ENCODE results near the gene SLC35F1. TPM values are rescaled to one million over a fixed set of nuclear protein-coding genes. Genes with fewer than 3 reads are reported as not detected.

Gene SLC35F1
- total and polyA plus RNA-seq, 4 donors = 27.8 to 68.7 (median 61.5) TPM

DNA sequence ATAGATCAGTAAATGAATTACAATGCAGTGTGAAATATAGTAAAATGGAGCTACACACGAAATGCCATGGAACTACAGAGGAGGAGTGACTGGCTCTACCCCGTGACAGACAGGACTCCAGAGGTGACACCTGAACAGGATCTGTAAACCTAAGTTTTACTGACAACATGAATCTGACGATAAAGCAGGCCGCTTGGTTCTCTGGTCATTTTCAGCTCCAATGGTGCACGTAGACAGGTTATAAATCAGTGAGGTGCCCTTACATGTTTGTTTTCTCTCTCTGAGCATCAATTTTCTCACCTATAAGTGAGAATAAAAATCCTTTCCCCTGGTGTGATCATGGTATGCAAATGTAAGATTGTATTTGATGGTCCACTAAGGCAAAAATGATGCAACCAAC lies 339.3 kb downstream of the SLC35F1 start:
- Histone ChIP-seq H3K9me3 (ENCODE audit: control insufficient read depth, insufficient read depth, low read length) (peaks cover 3% of the 10 kb centered on the region), H3K27me3 (ENCODE audit: control insufficient read depth, insufficient read depth, low read length) (no peaks in the 10 kb centered on the region), H3K27ac (ENCODE audit: low read depth, low read length) (no peak overlapping the region), H3K4me1 (ENCODE audit: control insufficient read depth, insufficient read depth, low read length) (no peaks in the 10 kb centered on the region), H3K36me3 (ENCODE audit: control insufficient read depth, insufficient read depth, low read length) (no peaks in the 10 kb centered on the region), H3K4me3 (ENCODE audit: low read depth, low read length) (no peak overlapping the region)
- 95% methylated on average over 2 of the region's 5 CpGs for WGBS (ENCODE audit: insufficient coverage)
- DNase-seq (ENCODE audit: low read depth in 4 of 6, low spot score in 6 of 6) = no peak

DNA sequence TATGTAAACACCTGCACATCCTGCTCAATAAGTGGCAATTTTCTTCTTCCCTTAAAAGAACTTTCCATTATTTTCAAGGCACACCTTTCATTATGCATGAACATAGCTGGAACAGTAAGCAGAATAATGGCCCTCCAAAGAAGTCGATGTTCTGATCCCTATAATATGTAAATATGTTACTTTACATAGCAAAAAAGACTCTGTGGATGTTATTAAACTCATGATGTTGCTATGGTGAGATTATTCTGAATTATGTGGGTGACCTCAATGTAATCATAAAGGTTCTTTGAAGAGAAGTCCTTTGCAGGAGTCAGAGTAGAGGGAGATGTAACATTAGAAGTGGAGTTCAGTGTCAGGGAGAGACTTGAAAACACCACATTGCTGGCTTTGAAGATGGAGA lies 341.1 kb downstream of the SLC35F1 start:
- no peaks in the 10 kb centered on the region for H3K36me3 ChIP-seq (ENCODE audit: control insufficient read depth, insufficient read depth, low read length)
- H3K9me3 ChIP-seq (ENCODE audit: control insufficient read depth, insufficient read depth, low read length) = peaks cover 3% of the 10 kb centered on the region
- H3K27ac ChIP-seq (ENCODE audit: low read depth, low read length) = no peak overlapping the region
- H3K27me3 ChIP-seq (ENCODE audit: control insufficient read depth, insufficient read depth, low read length) = no peaks in the 10 kb centered on the region
- no peak overlapping the region for H3K4me3 ChIP-seq (ENCODE audit: low read depth, low read length)
- no peaks in the 10 kb centered on the region for H3K4me1 ChIP-seq (ENCODE audit: control insufficient read depth, insufficient read depth, low read length)
- DNase-seq (ENCODE audit: low read depth in 4 of 6, low spot score in 6 of 6) = no peak
- WGBS (ENCODE audit: insufficient coverage) = no CpG with 5 or more reads among the region's 1 CpG

DNA sequence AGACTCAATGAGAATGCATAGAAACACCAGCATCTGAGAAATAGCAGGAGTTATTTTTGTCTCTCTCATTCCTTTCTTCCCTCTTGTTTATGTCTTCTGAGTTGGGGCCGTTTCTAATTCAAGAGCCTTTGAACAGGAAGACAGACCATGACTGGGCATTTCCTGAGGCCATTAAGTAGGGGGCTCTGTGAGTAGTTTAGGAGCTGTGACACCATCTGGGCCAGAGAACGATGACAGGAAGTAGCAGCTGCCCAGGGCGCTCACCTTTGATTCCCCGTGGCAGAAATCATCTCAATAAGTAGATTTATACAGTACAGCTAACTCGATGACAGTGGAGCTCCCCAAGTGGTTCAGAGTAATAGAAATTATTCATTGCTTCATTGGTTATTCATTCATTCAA lies 342.6 kb downstream of the SLC35F1 start:
- peaks cover 3% of the 10 kb centered on the region for H3K9me3 ChIP-seq (ENCODE audit: control insufficient read depth, insufficient read depth, low read length)
- H3K36me3 ChIP-seq (ENCODE audit: control insufficient read depth, insufficient read depth, low read length) = no peaks in the 10 kb centered on the region
- no peak overlapping the region for H3K4me3 ChIP-seq (ENCODE audit: low read depth, low read length)
- DNase-seq (ENCODE audit: low read depth in 4 of 6, low spot score in 6 of 6) = no peak
- H3K27me3 ChIP-seq (ENCODE audit: control insufficient read depth, insufficient read depth, low read length) = no peaks in the 10 kb centered on the region
- H3K27ac ChIP-seq (ENCODE audit: low read depth, low read length) = no peak overlapping the region
- 50% methylated on average over 1 of the region's 5 CpGs for WGBS (ENCODE audit: insufficient coverage)
- H3K4me1 ChIP-seq (ENCODE audit: control insufficient read depth, insufficient read depth, low read length) = no peaks in the 10 kb centered on the region

DNA sequence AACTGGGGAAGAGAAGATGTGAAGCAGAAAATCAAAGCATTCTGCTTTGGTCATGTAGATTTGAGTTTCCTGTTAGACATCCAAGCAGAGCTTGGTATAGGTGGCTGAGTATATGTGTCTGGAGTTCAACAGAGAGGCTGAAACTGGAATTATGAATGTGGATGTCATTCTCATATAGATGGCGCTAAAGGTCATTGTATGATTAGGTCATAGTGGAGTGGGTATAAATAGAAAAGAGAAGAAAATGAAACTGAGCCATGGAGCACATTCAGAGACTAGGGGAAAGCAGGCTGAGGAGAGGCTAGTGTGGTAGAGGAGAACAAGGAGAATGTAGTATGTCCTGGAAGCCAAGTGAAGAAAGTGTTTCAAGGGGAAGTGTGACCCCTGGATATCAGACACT lies 345.4 kb downstream of the SLC35F1 start:
- no peaks in the 10 kb centered on the region for H3K36me3 ChIP-seq (ENCODE audit: control insufficient read depth, insufficient read depth, low read length)
- peaks cover 3% of the 10 kb centered on the region for H3K9me3 ChIP-seq (ENCODE audit: control insufficient read depth, insufficient read depth, low read length)
- no peak overlapping the region for H3K27ac ChIP-seq (ENCODE audit: low read depth, low read length)
- no peak overlapping the region for H3K4me3 ChIP-seq (ENCODE audit: low read depth, low read length)
- no peaks in the 10 kb centered on the region for H3K4me1 ChIP-seq (ENCODE audit: control insufficient read depth, insufficient read depth, low read length)
- WGBS (ENCODE audit: insufficient coverage) = 100% methylated on average over 1 of the region's 1 CpG
- H3K27me3 ChIP-seq (ENCODE audit: control insufficient read depth, insufficient read depth, low read length) = no peaks in the 10 kb centered on the region
- no peak for DNase-seq (ENCODE audit: low read depth in 4 of 6, low spot score in 6 of 6)

DNA sequence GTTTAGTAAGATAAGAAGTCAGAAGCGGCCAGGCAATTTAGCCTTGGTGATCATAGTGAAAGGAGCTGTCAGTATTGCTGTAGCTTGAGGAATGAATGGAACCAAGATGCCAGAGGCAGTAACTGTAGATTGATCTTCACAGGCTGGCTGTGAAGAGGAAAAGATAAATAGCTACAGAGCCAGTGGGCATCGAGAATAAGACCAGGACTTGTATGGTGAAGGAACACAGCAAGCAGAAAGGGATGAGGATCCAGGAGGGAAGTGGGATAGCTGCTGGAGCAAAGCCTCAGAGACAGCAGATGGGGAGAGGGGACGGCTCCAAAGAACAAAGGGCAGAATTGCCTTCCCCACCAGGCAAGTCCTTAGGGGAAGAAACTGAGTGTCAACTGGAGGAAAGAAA lies 346.7 kb downstream of the SLC35F1 start:
- no peaks in the 10 kb centered on the region for H3K9me3 ChIP-seq (ENCODE audit: control insufficient read depth, insufficient read depth, low read length)
- H3K4me1 ChIP-seq (ENCODE audit: control insufficient read depth, insufficient read depth, low read length) = no peaks in the 10 kb centered on the region
- H3K27me3 ChIP-seq (ENCODE audit: control insufficient read depth, insufficient read depth, low read length) = no peaks in the 10 kb centered on the region
- no peaks in the 10 kb centered on the region for H3K36me3 ChIP-seq (ENCODE audit: control insufficient read depth, insufficient read depth, low read length)
- 27% methylated on average over 3 of the region's 3 CpGs for WGBS (ENCODE audit: insufficient coverage)
- no peak overlapping the region for H3K27ac ChIP-seq (ENCODE audit: low read depth, low read length)
- peak in 2 of 6 donors; percentile 15 to 36 for DNase-seq (ENCODE audit: low read depth in 4 of 6, low spot score in 6 of 6)
- no peak overlapping the region for H3K4me3 ChIP-seq (ENCODE audit: low read depth, low read length)

DNA sequence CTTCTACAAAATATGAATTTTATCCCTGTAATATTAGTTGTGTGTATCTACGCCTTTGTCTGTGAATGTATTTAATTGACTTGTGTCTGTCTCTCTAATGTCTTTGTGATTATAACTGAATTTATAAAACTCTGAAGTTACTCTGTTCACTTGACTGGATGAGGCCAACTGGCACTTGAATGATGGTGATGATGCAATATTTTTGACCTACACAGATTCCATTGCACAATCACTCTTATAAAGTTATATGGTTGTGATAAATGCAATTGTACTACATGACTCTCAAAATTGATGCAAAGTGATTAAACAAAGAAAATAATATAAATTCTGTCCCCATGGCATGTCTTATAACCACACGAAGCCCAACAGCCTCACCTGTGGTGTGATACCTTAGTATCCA lies 353.8 kb downstream of the SLC35F1 start:
- Histone ChIP-seq H3K9me3 (ENCODE audit: control insufficient read depth, insufficient read depth, low read length) (no peaks in the 10 kb centered on the region), H3K4me3 (ENCODE audit: low read depth, low read length) (no peak overlapping the region), H3K36me3 (ENCODE audit: control insufficient read depth, insufficient read depth, low read length) (no peaks in the 10 kb centered on the region), H3K27me3 (ENCODE audit: control insufficient read depth, insufficient read depth, low read length) (no peaks in the 10 kb centered on the region), H3K27ac (ENCODE audit: low read depth, low read length) (no peak overlapping the region), H3K4me1 (ENCODE audit: control insufficient read depth, insufficient read depth, low read length) (peaks cover 5% of the 10 kb centered on the region)
- no peak for DNase-seq (ENCODE audit: low read depth in 4 of 6, low spot score in 6 of 6)
- WGBS (ENCODE audit: insufficient coverage) = no CpG with 5 or more reads among the region's 2 CpGs

DNA sequence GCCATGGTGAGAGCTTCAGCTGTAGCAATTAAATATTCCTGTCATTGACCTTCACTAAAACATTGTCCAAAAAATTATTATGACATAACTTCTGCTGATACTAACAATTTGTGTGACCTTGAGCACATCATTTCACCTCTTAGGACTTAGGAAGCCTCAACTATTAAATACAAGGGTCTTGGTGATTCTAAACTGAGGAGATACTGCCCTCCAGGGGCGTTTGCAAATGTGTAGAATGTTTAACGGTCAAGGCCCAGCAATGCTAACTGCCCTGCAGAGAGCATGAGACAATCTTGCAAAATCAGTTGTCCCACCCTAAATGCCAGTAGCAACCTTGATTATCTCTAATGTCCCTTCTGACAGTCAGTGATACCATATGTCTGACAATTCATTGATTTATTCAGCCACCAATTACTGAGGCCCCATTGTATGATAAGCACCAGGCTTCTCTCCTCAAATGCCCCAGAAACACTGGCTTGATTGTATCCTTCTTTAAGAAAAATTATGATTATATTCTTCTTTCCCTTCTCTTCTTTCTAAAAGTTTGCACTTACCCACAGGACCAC lies 356.9 kb downstream of the SLC35F1 start:
- DNase-seq (ENCODE audit: low read depth in 4 of 6, low spot score in 6 of 6) = peak; percentile 26 to 82 (median 38)
- Histone ChIP-seq H3K27ac (ENCODE audit: low read depth, low read length) (peak overlapping the region; percentile 67), H3K4me1 (ENCODE audit: control insufficient read depth, insufficient read depth, low read length) (peaks cover 5% of the 10 kb centered on the region), H3K9me3 (ENCODE audit: control insufficient read depth, insufficient read depth, low read length) (no peaks in the 10 kb centered on the region), H3K36me3 (ENCODE audit: control insufficient read depth, insufficient read depth, low read length) (no peaks in the 10 kb centered on the region), H3K27me3 (ENCODE audit: control insufficient read depth, insufficient read depth, low read length) (no peaks in the 10 kb centered on the region), H3K4me3 (ENCODE audit: low read depth, low read length) (no peak overlapping the region)
- WGBS (ENCODE audit: insufficient coverage) = 6% methylated on average over 2 of the region's 2 CpGs

DNA sequence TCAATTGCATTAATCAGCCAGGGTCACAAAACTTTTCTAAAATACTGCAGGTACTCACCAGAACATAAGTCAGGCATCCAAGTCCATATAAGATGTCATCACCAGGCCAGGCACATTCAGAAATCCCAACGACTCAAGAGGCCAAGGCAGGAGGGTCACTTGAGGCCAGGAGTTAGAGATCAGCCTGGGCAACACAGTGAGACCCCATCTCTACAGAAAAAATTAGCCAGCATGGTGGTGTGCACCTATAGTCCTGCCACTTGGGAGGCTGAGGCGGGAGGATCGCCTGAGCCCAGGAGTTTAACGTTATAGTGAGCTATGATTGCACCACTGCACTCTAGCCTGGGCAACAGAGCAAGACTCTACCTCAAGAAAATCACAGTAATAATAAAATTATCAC lies 362.6 kb downstream of the SLC35F1 start:
- Histone ChIP-seq H3K9me3 (ENCODE audit: control insufficient read depth, insufficient read depth, low read length) (no peaks in the 10 kb centered on the region), H3K4me1 (ENCODE audit: control insufficient read depth, insufficient read depth, low read length) (no peaks in the 10 kb centered on the region), H3K4me3 (ENCODE audit: low read depth, low read length) (no peak overlapping the region), H3K36me3 (ENCODE audit: control insufficient read depth, insufficient read depth, low read length) (no peaks in the 10 kb centered on the region), H3K27me3 (ENCODE audit: control insufficient read depth, insufficient read depth, low read length) (no peaks in the 10 kb centered on the region), H3K27ac (ENCODE audit: low read depth, low read length) (no peak overlapping the region)
- 90% methylated on average over 2 of the region's 4 CpGs for WGBS (ENCODE audit: insufficient coverage)
- DNase-seq (ENCODE audit: low read depth in 4 of 6, low spot score in 6 of 6) = no peak

DNA sequence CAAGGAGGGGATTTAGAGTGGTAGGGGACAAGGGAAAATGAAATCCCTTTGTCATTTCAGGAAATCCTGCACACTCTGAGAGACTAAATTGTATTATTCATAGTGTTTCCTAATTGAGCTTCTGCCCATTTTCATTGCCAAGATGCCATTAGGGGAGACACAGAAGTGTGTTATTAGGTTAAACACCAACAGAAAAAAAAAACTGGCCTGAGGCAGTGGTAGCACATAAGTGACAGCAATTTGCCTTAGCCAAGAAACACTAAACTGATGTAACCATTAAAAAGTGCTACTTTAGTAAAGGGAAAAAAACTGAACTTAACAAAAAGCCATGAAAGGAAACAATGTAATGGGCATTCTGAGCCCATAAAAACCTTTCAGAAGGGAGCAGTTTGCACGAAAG lies 370.6 kb downstream of the SLC35F1 start:
- H3K27me3 ChIP-seq (ENCODE audit: control insufficient read depth, insufficient read depth, low read length) = no peaks in the 10 kb centered on the region
- 14% methylated on average over 1 of the region's 1 CpG for WGBS (ENCODE audit: insufficient coverage)
- H3K4me1 ChIP-seq (ENCODE audit: control insufficient read depth, insufficient read depth, low read length) = no peaks in the 10 kb centered on the region
- no peak overlapping the region for H3K4me3 ChIP-seq (ENCODE audit: low read depth, low read length)
- no peaks in the 10 kb centered on the region for H3K9me3 ChIP-seq (ENCODE audit: control insufficient read depth, insufficient read depth, low read length)
- H3K27ac ChIP-seq (ENCODE audit: low read depth, low read length) = no peak overlapping the region
- DNase-seq (ENCODE audit: low read depth in 4 of 6, low spot score in 6 of 6) = peak in 2 of 6 donors; percentile 57 to 76
- H3K36me3 ChIP-seq (ENCODE audit: control insufficient read depth, insufficient read depth, low read length) = no peaks in the 10 kb centered on the region

DNA sequence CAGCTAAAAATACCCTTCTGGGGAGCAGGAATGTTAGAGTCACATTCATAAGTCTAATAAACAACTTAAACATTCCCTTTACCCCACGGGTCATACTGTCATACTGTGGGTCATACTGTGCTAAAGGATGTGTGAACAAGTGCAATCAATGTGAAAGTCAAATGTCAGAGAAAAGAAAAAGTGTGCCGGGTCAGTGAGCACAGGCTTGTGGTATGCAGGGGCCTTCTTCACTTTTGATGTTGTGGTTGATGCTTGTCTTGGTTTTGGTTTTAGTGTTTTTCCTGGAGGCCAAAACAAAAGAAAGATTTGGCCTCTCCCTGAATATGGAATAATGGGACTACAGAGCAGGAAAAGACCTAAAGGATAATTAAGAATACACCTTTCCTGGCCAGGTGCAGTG lies 373.1 kb downstream of the SLC35F1 start:
- Histone ChIP-seq H3K4me3 (ENCODE audit: low read depth, low read length) (no peak overlapping the region), H3K27ac (ENCODE audit: low read depth, low read length) (no peak overlapping the region), H3K9me3 (ENCODE audit: control insufficient read depth, insufficient read depth, low read length) (no peaks in the 10 kb centered on the region), H3K27me3 (ENCODE audit: control insufficient read depth, insufficient read depth, low read length) (no peaks in the 10 kb centered on the region), H3K36me3 (ENCODE audit: control insufficient read depth, insufficient read depth, low read length) (no peaks in the 10 kb centered on the region), H3K4me1 (ENCODE audit: control insufficient read depth, insufficient read depth, low read length) (no peaks in the 10 kb centered on the region)
- no peak for DNase-seq (ENCODE audit: low read depth in 4 of 6, low spot score in 6 of 6)
- WGBS (ENCODE audit: insufficient coverage) = 77% methylated on average over 1 of the region's 2 CpGs
